ENCODE results near the gene GRID1. TPM values are rescaled to one million over a fixed set of nuclear protein-coding genes. Genes with fewer than 3 reads are reported as not detected.
A peak's percentile ranks its signal among the peaks of the same experiment; 100 is the strongest.

GRID1 gene
- total and polyA plus RNA-seq, 2 experiments from 2014 or later = not detected

GRCh38 chr10:86148117-86148516 is 218.5 kb downstream of the GRID1 start:
- Histone ChIP-seq H3K79me2 (ENCODE audit: insufficient read depth) (no peaks in the 10 kb centered on the region), H3K4me2 (ENCODE audit: unreplicated experiment) (no peak overlapping the region), H3F3A (ENCODE audit: insufficient read depth) (no peaks in the 10 kb centered on the region), H3K27me3 (replicated peaks; ENCODE audit: insufficient read depth) (no peaks in the 10 kb centered on the region), H3K4me1 (ENCODE audit: insufficient read depth) (no peaks in the 10 kb centered on the region), H3K9me2 (ENCODE audit: insufficient read depth) (no peaks in the 10 kb centered on the region), H2AFZ (no peak overlapping the region), H4K20me1 (ENCODE audit: insufficient read depth) (no peaks in the 10 kb centered on the region), H3K36me3 (ENCODE audit: low read depth) (no peaks in the 10 kb centered on the region), H3K9me3 (ENCODE audit: low read depth) (no peaks in the 10 kb centered on the region), H3K9ac (no peak overlapping the region), H3K4me3 (no peak overlapping the region), H3K27ac (no peak overlapping the region)
- TF ChIP-seq EZH2 (IDR thresholded peaks at IDR 0.05; ENCODE audit: insufficient read depth, poor library complexity, severe bottlenecking) = no peak
- TF ChIP-seq EZH2phosphoT487 (IDR thresholded peaks at IDR 0.05; ENCODE audit: insufficient read depth, low read depth) = no peak
- in situ Hi-C loops (cut with MboI) = no loop called here
- WGBS, 2 experiments (ENCODE audit: low coverage in 1 of 2, low lambda C conversion rate in 2 of 2, missing lambda C conversion rate in 2 of 2) = 5 to 9% methylated on average over 2 of the region's 2 CpGs
- DNase-seq = no peak

- in situ Hi-C loops (cut with MboI) = no loop called here
- no peaks in the 10 kb centered on the region for H3K36me3 ChIP-seq (ENCODE audit: low read depth)
- no peaks in the 10 kb centered on the region for H3K79me2 ChIP-seq (ENCODE audit: insufficient read depth)
- no peak overlapping the region for H2AFZ ChIP-seq
- no peaks in the 10 kb centered on the region for H3F3A ChIP-seq (ENCODE audit: insufficient read depth)
- no peak for DNase-seq
- H4K20me1 ChIP-seq (ENCODE audit: insufficient read depth) = no peaks in the 10 kb centered on the region
- no peak overlapping the region for H3K4me2 ChIP-seq (ENCODE audit: unreplicated experiment)
- no peaks in the 10 kb centered on the region for H3K27me3 ChIP-seq (replicated peaks; ENCODE audit: insufficient read depth)
- H3K4me3 ChIP-seq = no peak overlapping the region
- no peaks in the 10 kb centered on the region for H3K9me2 ChIP-seq (ENCODE audit: insufficient read depth)
- H3K9ac ChIP-seq = no peak overlapping the region
- no peaks in the 10 kb centered on the region for H3K9me3 ChIP-seq (ENCODE audit: low read depth)
- no peak overlapping the region for H3K27ac ChIP-seq
- WGBS, 2 experiments (ENCODE audit: low coverage in 1 of 2, low lambda C conversion rate in 2 of 2, missing lambda C conversion rate in 2 of 2) = 40 to 46% methylated on average over 8 of the region's 8 CpGs
- no peaks in the 10 kb centered on the region for H3K4me1 ChIP-seq (ENCODE audit: insufficient read depth)
- no peak for TF ChIP-seq EZH2 (IDR thresholded peaks at IDR 0.05; ENCODE audit: insufficient read depth, poor library complexity, severe bottlenecking)
- TF ChIP-seq EZH2phosphoT487 (IDR thresholded peaks at IDR 0.05; ENCODE audit: insufficient read depth, low read depth) = no peak
Observed at GRCh38 chr10:86144301-86144700, 222.3 kb downstream of the GRID1 start.

- TF ChIP-seq EZH2phosphoT487 (IDR thresholded peaks at IDR 0.05; ENCODE audit: insufficient read depth, low read depth) = no peak
- TF ChIP-seq EZH2 (IDR thresholded peaks at IDR 0.05; ENCODE audit: insufficient read depth, poor library complexity, severe bottlenecking) = no peak
- Histone ChIP-seq H3K4me2 (ENCODE audit: unreplicated experiment) (no peak overlapping the region), H3K9me3 (ENCODE audit: low read depth) (no peaks in the 10 kb centered on the region)
Observed at GRCh38 chr10:86141896-86142295, 224.7 kb downstream of the GRID1 start.

GRCh38 chr10:86139066-86139657 is 227.4 kb downstream of the GRID1 start:
- no peak overlapping the region for H3K4me2 ChIP-seq (ENCODE audit: unreplicated experiment)
- WGBS, 2 experiments (ENCODE audit: low coverage in 1 of 2, low lambda C conversion rate in 2 of 2, missing lambda C conversion rate in 2 of 2) = 52 to 57% methylated on average over 11 of the region's 11 CpGs
- DNase-seq = peak; percentile 1
- in situ Hi-C loops (cut with MboI) = no loop called here
- H3K4me3 ChIP-seq = no peak overlapping the region
- H3K79me2 ChIP-seq (ENCODE audit: insufficient read depth) = no peaks in the 10 kb centered on the region
- H3K9me2 ChIP-seq (ENCODE audit: insufficient read depth) = no peaks in the 10 kb centered on the region
- TF ChIP-seq EZH2phosphoT487 (IDR thresholded peaks at IDR 0.05; ENCODE audit: insufficient read depth, low read depth) (no peak), EZH2 (IDR thresholded peaks at IDR 0.05; ENCODE audit: insufficient read depth, poor library complexity, severe bottlenecking) (no peak)
- no peaks in the 10 kb centered on the region for H3F3A ChIP-seq (ENCODE audit: insufficient read depth)
- no peak overlapping the region for H3K27ac ChIP-seq
- no peaks in the 10 kb centered on the region for H3K36me3 ChIP-seq (ENCODE audit: low read depth)
- H4K20me1 ChIP-seq (ENCODE audit: insufficient read depth) = no peaks in the 10 kb centered on the region
- H3K9me3 ChIP-seq (ENCODE audit: low read depth) = no peaks in the 10 kb centered on the region
- H3K27me3 ChIP-seq (replicated peaks; ENCODE audit: insufficient read depth) = no peaks in the 10 kb centered on the region
- no peak overlapping the region for H2AFZ ChIP-seq
- H3K9ac ChIP-seq = no peak overlapping the region
- H3K4me1 ChIP-seq (ENCODE audit: insufficient read depth) = no peaks in the 10 kb centered on the region

More at GRCh38 chr10:86141896-86142295, 224.7 kb downstream of the GRID1 start:
- no peaks in the 10 kb centered on the region for H4K20me1 ChIP-seq (ENCODE audit: insufficient read depth)
- 28 to 29% methylated on average over 5 of the region's 5 CpGs for WGBS, 2 experiments (ENCODE audit: low coverage in 1 of 2, low lambda C conversion rate in 2 of 2, missing lambda C conversion rate in 2 of 2)
- in situ Hi-C loops (cut with MboI) = no loop called here
- no peak overlapping the region for H3K9ac ChIP-seq
- H3K27ac ChIP-seq = no peak overlapping the region
- no peaks in the 10 kb centered on the region for H3K79me2 ChIP-seq (ENCODE audit: insufficient read depth)
- no peaks in the 10 kb centered on the region for H3K4me1 ChIP-seq (ENCODE audit: insufficient read depth)
- H3K27me3 ChIP-seq (replicated peaks; ENCODE audit: insufficient read depth) = no peaks in the 10 kb centered on the region
- H2AFZ ChIP-seq = no peak overlapping the region
- H3F3A ChIP-seq (ENCODE audit: insufficient read depth) = no peaks in the 10 kb centered on the region
- H3K36me3 ChIP-seq (ENCODE audit: low read depth) = no peaks in the 10 kb centered on the region
- H3K4me3 ChIP-seq = no peak overlapping the region
- no peak for DNase-seq
- no peaks in the 10 kb centered on the region for H3K9me2 ChIP-seq (ENCODE audit: insufficient read depth)
